ENCODE results near the gene MRPL17. TPM values are rescaled to one million over a fixed set of nuclear protein-coding genes. Genes with fewer than 3 reads are reported as not detected.

MRPL17 gene
- total and polyA plus RNA-seq, 2 experiments from 2014 or later, result 26.7 to 81.8 TPM

GRCh38 chr11:6660712-6661111, 22.4 kb downstream of the MRPL17 start:
- DNase-seq (ENCODE audit: low spot score) (no peak), ATAC-seq (no peak)
- Histone ChIP-seq H2AFZ (no peak overlapping the region), H4K20me1 (replicated peaks; ENCODE audit: insufficient read depth) (no peaks in the 10 kb centered on the region), H3K79me2 (replicated peaks; ENCODE audit: insufficient read depth) (no peaks in the 10 kb centered on the region), H3F3A (replicated peaks; ENCODE audit: low read depth) (peaks cover 10% of the 10 kb centered on the region; the same call in 1 of the 2 replicates), H3K36me3 (ENCODE audit: insufficient read depth) (no peaks in the 10 kb centered on the region), H3K9me2 (ENCODE audit: insufficient read depth) (0 out of 2 replicates have a peak, but pooled peaks cover 5% of the 10 kb centered on the region), H3K4me2 (no peak overlapping the region), H3K4me3 (no peak overlapping the region), H3K27me3 (ENCODE audit: insufficient read depth) (peaks cover 36% of the 10 kb centered on the region), H3K4me1 (ENCODE audit: insufficient read depth) (peaks cover 8% of the 10 kb centered on the region), H3K27ac (ENCODE audit: low read depth) (no peak overlapping the region)
- Mint-ChIP-seq H3K27me3 (ENCODE audit: insufficient read depth, low read depth, poor library complexity) (peaks cover 16% of the 10 kb centered on the region), H3K4me3 (no peak overlapping the region), H3K27ac (no peak overlapping the region), H3K4me1 (peaks cover 10% of the 10 kb centered on the region), H3K9me3 (no peaks in the 10 kb centered on the region), H3K36me3 (ENCODE audit: low read depth) (no peaks in the 10 kb centered on the region)
- TF ChIP-seq CREB1 (CRISPR knock-in tag; IDR thresholded peaks at IDR 0.05; ENCODE audit: low read depth) (no peak), STAT1 (IDR thresholded peaks at IDR 0.05; ENCODE audit: unreplicated experiment) (no peak), ZNF331 (CRISPR knock-in tag; IDR thresholded peaks at IDR 0.05; ENCODE audit: low read depth) (no peak), POLR2AphosphoS5 (IDR thresholded peaks at IDR 0.05; ENCODE audit: low read depth) (no peak), NANOG (IDR thresholded peaks at IDR 0.05; ENCODE audit: borderline replicate concordance) (no peak), ZNF114 (CRISPR knock-in tag; IDR thresholded peaks at IDR 0.05) (no peak), JUNB (IDR thresholded peaks at IDR 0.05; ENCODE audit: unreplicated experiment) (no peak), ZNF462 (CRISPR knock-in tag; IDR thresholded peaks at IDR 0.05) (no peak), EZH2phosphoT487 (IDR thresholded peaks at IDR 0.05; ENCODE audit: unreplicated experiment) (no peak), EZH2 (IDR thresholded peaks at IDR 0.05; ENCODE audit: low read depth, unreplicated experiment) (no peak), REST (IDR thresholded peaks at IDR 0.05; ENCODE audit: unreplicated experiment) (no peak)
- TF ChIP-seq, protein P1, sequence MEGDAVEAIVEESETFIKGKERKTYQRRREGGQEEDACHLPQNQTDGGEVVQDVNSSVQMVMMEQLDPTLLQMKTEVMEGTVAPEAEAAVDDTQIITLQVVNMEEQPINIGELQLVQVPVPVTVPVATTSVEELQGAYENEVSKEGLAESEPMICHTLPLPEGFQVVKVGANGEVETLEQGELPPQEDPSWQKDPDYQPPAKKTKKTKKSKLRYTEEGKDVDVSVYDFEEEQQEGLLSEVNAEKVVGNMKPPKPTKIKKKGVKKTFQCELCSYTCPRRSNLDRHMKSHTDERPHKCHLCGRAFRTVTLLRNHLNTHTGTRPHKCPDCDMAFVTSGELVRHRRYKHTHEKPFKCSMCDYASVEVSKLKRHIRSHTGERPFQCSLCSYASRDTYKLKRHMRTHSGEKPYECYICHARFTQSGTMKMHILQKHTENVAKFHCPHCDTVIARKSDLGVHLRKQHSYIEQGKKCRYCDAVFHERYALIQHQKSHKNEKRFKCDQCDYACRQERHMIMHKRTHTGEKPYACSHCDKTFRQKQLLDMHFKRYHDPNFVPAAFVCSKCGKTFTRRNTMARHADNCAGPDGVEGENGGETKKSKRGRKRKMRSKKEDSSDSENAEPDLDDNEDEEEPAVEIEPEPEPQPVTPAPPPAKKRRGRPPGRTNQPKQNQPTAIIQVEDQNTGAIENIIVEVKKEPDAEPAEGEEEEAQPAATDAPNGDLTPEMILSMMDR (conservative IDR thresholded peaks at IDR 0.05; ENCODE audit: low read depth in 2 of 2), result no peak
- TF ChIP-seq, protein P2, sequence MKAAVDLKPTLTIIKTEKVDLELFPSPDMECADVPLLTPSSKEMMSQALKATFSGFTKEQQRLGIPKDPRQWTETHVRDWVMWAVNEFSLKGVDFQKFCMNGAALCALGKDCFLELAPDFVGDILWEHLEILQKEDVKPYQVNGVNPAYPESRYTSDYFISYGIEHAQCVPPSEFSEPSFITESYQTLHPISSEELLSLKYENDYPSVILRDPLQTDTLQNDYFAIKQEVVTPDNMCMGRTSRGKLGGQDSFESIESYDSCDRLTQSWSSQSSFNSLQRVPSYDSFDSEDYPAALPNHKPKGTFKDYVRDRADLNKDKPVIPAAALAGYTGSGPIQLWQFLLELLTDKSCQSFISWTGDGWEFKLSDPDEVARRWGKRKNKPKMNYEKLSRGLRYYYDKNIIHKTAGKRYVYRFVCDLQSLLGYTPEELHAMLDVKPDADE (IDR thresholded peaks at IDR 0.05), result no peak

All from GM23338 (cell line).